Measurements from ENCODE around the gene MBP. TPM values are rescaled to one million over a fixed set of nuclear protein-coding genes. Genes with fewer than 3 reads are reported as not detected.

The MBP gene
- total RNA-seq, 4 donors from 2014 or later, result 40.9 to 67.7 (median 51.8) TPM

- H3K27ac ChIP-seq, result no peak overlapping the region
- H3K9me3 ChIP-seq, result no peaks in the 10 kb centered on the region
- no peaks in the 10 kb centered on the region for H3K4me1 ChIP-seq
- H3K4me3 ChIP-seq, result no peak overlapping the region
- H3K27me3 ChIP-seq, result no peaks in the 10 kb centered on the region
- no peak for TF ChIP-seq POLR2A (IDR thresholded peaks at IDR 0.05)
- TF ChIP-seq CTCF (IDR thresholded peaks at IDR 0.05), result no peak
- DNase-seq, result no peak
- H3K36me3 ChIP-seq, result no peaks in the 10 kb centered on the region
Measured at GRCh38 chr18:77164763-77165485, 32.3 kb upstream of the MBP start.

- Histone ChIP-seq H3K27me3 (no peaks in the 10 kb centered on the region), H3K4me1 (no peaks in the 10 kb centered on the region), H3K27ac (no peak overlapping the region), H3K4me3 (no peak overlapping the region), H3K9me3 (no peaks in the 10 kb centered on the region), H3K36me3 (no peaks in the 10 kb centered on the region)
- DNase-seq, result no peak
- no peak for TF ChIP-seq CTCF (IDR thresholded peaks at IDR 0.05)
- no peak for TF ChIP-seq POLR2A (IDR thresholded peaks at IDR 0.05)
Measured at GRCh38 chr18:77164026-77164425, 31.4 kb upstream of the MBP start.

DNA sequence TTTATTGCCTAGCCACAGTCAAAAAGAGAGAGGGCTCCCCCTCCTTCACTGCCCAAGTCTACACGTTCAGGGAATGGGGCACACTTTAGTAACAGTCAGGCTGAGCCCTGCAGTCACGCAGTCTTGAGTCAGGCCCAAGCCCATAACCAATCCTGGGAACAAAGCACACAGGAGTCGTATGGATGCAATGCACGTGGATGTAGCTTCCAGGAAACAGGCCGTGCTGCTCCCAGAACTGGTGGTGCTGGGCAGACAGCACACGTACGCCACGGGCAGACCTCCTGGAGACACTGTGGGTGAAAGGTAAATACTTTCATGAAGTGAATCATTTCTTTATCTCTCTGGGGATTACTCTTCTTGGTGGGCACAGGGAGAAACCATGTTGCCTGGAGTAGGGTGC is 30.0 kb upstream of the MBP start:
- TF ChIP-seq POLR2A (IDR thresholded peaks at IDR 0.05), result no peak
- no peak for TF ChIP-seq CTCF (IDR thresholded peaks at IDR 0.05)

DNA sequence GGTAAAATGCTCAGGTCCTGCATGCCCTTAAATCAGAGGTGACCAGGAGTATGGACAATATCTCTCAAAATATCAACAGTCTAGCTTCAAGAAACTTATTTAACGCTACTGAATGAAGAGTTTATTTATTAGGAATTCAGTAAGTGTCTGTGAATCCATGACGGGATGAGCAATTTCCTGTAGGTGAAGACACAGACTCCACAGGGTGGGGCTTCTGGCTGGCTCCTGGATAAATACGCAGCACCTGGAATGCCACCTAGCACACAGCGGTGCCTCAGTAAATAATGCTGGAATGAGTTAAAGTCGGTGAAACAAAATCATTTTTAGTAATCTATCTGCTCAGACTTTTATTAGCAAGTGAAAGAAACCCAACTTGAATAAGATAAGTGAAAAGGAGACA is 29.4 kb upstream of the MBP start:
- Histone ChIP-seq H3K4me3 (no peak overlapping the region), H3K27me3 (no peaks in the 10 kb centered on the region), H3K27ac (no peak overlapping the region), H3K4me1 (no peaks in the 10 kb centered on the region), H3K9me3 (no peaks in the 10 kb centered on the region), H3K36me3 (no peaks in the 10 kb centered on the region)
- no peak for DNase-seq
- TF ChIP-seq POLR2A (IDR thresholded peaks at IDR 0.05), result no peak
- TF ChIP-seq CTCF (IDR thresholded peaks at IDR 0.05), result no peak

More for the DNA sequence above, 30.0 kb upstream of the MBP start:
- Histone ChIP-seq H3K4me1 (no peaks in the 10 kb centered on the region), H3K36me3 (no peaks in the 10 kb centered on the region), H3K4me3 (no peak overlapping the region), H3K27ac (no peak overlapping the region), H3K27me3 (no peaks in the 10 kb centered on the region), H3K9me3 (no peaks in the 10 kb centered on the region)
- DNase-seq, result no peak

- no peak for DNase-seq
- no peaks in the 10 kb centered on the region for H3K9me3 ChIP-seq
Measured at GRCh38 chr18:77161383-77161782, 28.8 kb upstream of the MBP start.

More at GRCh38 chr18:77161383-77161782, 28.8 kb upstream of the MBP start:
- H3K27ac ChIP-seq, result no peak overlapping the region
- H3K36me3 ChIP-seq, result no peaks in the 10 kb centered on the region
- H3K4me3 ChIP-seq, result no peak overlapping the region
- no peak for TF ChIP-seq CTCF (IDR thresholded peaks at IDR 0.05)
- no peak for TF ChIP-seq POLR2A (IDR thresholded peaks at IDR 0.05)
- no peaks in the 10 kb centered on the region for H3K4me1 ChIP-seq
- no peaks in the 10 kb centered on the region for H3K27me3 ChIP-seq
